HEK293 (cell line): Measurements from ENCODE around the gene AXDND1.

Experiments
- CTCF ChIA-PET: fragments of 350-600 bp; formaldehyde crosslinking; extraction: SDS; loops from one replicate; lab custom pipeline; 2021; ENCODE audit warnings: antibody characterized with exemption; lab: Yijun Ruan, JAX
- POLR2A ChIA-PET: fragments of 300-600 bp; formaldehyde crosslinking; extraction: SDS; loops from one replicate; lab custom pipeline; 2020; ENCODE audit warnings: antibody characterized with exemption, inconsistent platforms; lab: Yijun Ruan, JAX
- H3K27ac ChIP-seq: fragments of 200-500 bp; sonication (Bioruptor generic); 2 replicates; pipeline ENCODE4 v1.5.1; 2014; ENCODE audit warnings: low read depth, low read length, control low read depth, inconsistent platforms; ENCODE audit errors: extremely low read depth
- H3K36me3 ChIP-seq, 2 experiments: fragments of 200-500 bp in 1 of 2; sonication (Bioruptor generic) in 1 of 2; 1 replicate in 1 of 2; 2 replicates in 1 of 2; pipeline ENCODE4 v1.5.1; 2014 to 2017; ENCODE audit warnings: inconsistent platforms in 2 of 2, low read length in 2 of 2; ENCODE audit not compliant: control insufficient read depth in 2 of 2, insufficient read depth in 1 of 2
- H3K4me1 ChIP-seq: fragments of 200-500 bp; sonication (Bioruptor generic); 2 replicates; pipeline ENCODE4 v1.5.1; 2014; ENCODE audit warnings: mild to moderate bottlenecking, low read length, inconsistent platforms; ENCODE audit not compliant: control insufficient read depth, insufficient read depth
- H3K4me3 ChIP-seq: 2 replicates; pipeline ENCODE4 v1.5.1; 2011; ENCODE audit warnings: low read depth, mild to moderate bottlenecking, control low read depth, low read length, moderate library complexity
- H3K9me3 ChIP-seq: fragments of 200-500 bp; sonication (Bioruptor generic); 2 replicates; pipeline ENCODE4 v1.5.1; 2014; ENCODE audit warnings: low read depth, low read length, inconsistent platforms; ENCODE audit not compliant: control insufficient read depth, insufficient read depth
- EGR2 ChIP-seq: fragments of 450-650 bp; formaldehyde crosslinking; IDR thresholded peaks from 2 replicates; pipeline ENCODE4 v1.5.1; 2016; ENCODE audit warnings: low read depth, missing biosample characterization, missing genetic modification characterization
- GLIS1 ChIP-seq: fragments of 450-650 bp; formaldehyde crosslinking; IDR thresholded peaks from 2 replicates; pipeline ENCODE4 v1.5.1; 2016; ENCODE audit warnings: missing biosample characterization, missing genetic modification characterization
- OSR2 ChIP-seq: fragments of 450-650 bp; formaldehyde crosslinking; IDR thresholded peaks from 2 replicates; pipeline ENCODE4 v1.5.1; 2016; ENCODE audit warnings: missing biosample characterization, missing genetic modification characterization
- SP7 ChIP-seq: fragments of 450-650 bp; formaldehyde crosslinking; IDR thresholded peaks from 2 replicates; pipeline ENCODE4 v1.5.1; 2016; ENCODE audit warnings: missing biosample characterization, missing genetic modification characterization
- YY1 ChIP-seq: fragments of 450-650 bp; formaldehyde crosslinking; IDR thresholded peaks from 2 replicates; pipeline ENCODE4 v1.5.1; 2018; ENCODE audit warnings: missing biosample characterization, missing genetic modification characterization
- ZBTB20 ChIP-seq: fragments of 450-650 bp; formaldehyde crosslinking; IDR thresholded peaks from 2 replicates; pipeline ENCODE4 v1.5.1; 2016; ENCODE audit warnings: missing biosample characterization, missing genetic modification characterization
- ZBTB48 ChIP-seq: fragments of 450-650 bp; formaldehyde crosslinking; IDR thresholded peaks from 2 replicates; pipeline ENCODE4 v1.5.1; 2016; ENCODE audit warnings: missing biosample characterization, missing genetic modification characterization
- ZEB2 ChIP-seq: fragments of 450-650 bp; formaldehyde crosslinking; IDR thresholded peaks from 2 replicates; pipeline ENCODE4 v1.5.1; 2016; ENCODE audit warnings: missing biosample characterization, missing genetic modification characterization
- ZIC2 ChIP-seq: fragments of 450-650 bp; formaldehyde crosslinking; IDR thresholded peaks from 2 replicates; pipeline ENCODE4 v1.5.1; 2016; ENCODE audit warnings: missing biosample characterization, missing genetic modification characterization
- ZNF174 ChIP-seq: fragments of 450-650 bp; formaldehyde crosslinking; IDR thresholded peaks from 2 replicates; pipeline ENCODE4 v1.5.0; 2017; ENCODE audit warnings: missing biosample characterization, mild to moderate bottlenecking, missing genetic modification characterization
- ZNF223 ChIP-seq: fragments of 450-650 bp; formaldehyde crosslinking; IDR thresholded peaks from 2 replicates; pipeline ENCODE4 v1.5.1; 2016; ENCODE audit warnings: missing biosample characterization, missing genetic modification characterization
- ZNF335 ChIP-seq: fragments of 450-650 bp; formaldehyde crosslinking; conservative IDR thresholded peaks from 2 replicates; pipeline ENCODE4 v1.5.1; 2016; ENCODE audit warnings: missing biosample characterization, missing genetic modification characterization
- ZNF449 ChIP-seq: fragments of 450-650 bp; formaldehyde crosslinking; IDR thresholded peaks from 2 replicates; pipeline ENCODE4 v1.5.1; 2017; ENCODE audit warnings: missing biosample characterization, mild to moderate bottlenecking, missing genetic modification characterization, moderate library complexity
- ZNF529 ChIP-seq: fragments of 450-650 bp; formaldehyde crosslinking; IDR thresholded peaks from 2 replicates; pipeline ENCODE4 v1.5.1; 2017; ENCODE audit warnings: missing genetic modification characterization, missing biosample characterization; ENCODE audit not compliant: insufficient replicate concordance
- ZNF560 ChIP-seq: fragments of 450-650 bp; formaldehyde crosslinking; IDR thresholded peaks from 2 replicates; pipeline ENCODE4 v1.5.1; 2017; ENCODE audit warnings: missing biosample characterization, missing genetic modification characterization, borderline replicate concordance
- ZNF561 ChIP-seq: fragments of 450-650 bp; IDR thresholded peaks from 2 replicates; pipeline ENCODE4 v1.5.1; 2018; ENCODE audit warnings: missing biosample characterization, missing genetic modification characterization, borderline replicate concordance
- ZNF580 ChIP-seq: fragments of 450-650 bp; formaldehyde crosslinking; IDR thresholded peaks from 2 replicates; pipeline ENCODE4 v1.5.1; 2016; ENCODE audit warnings: missing biosample characterization, missing genetic modification characterization
- ZSCAN16 ChIP-seq: fragments of 450-650 bp; formaldehyde crosslinking; IDR thresholded peaks from 2 replicates; pipeline ENCODE4 v1.5.1; 2016; ENCODE audit warnings: missing biosample characterization, missing genetic modification characterization
- ZSCAN30 ChIP-seq: fragments of 450-650 bp; IDR thresholded peaks from 2 replicates; pipeline ENCODE4 v1.5.1; 2018; ENCODE audit warnings: missing biosample characterization, mild to moderate bottlenecking, missing genetic modification characterization, moderate library complexity
- ZSCAN5A ChIP-seq: fragments of 450-650 bp; formaldehyde crosslinking; IDR thresholded peaks from 2 replicates; pipeline ENCODE4 v1.5.1; 2016; ENCODE audit warnings: missing biosample characterization, missing genetic modification characterization
- TF ChIP-seq, protein P1 (sequence below): fragments of 450-650 bp; formaldehyde crosslinking; IDR thresholded peaks from 2 replicates; pipeline ENCODE4 v1.5.1; 2016; ENCODE audit warnings: missing biosample characterization, missing genetic modification characterization
- TF ChIP-seq, protein P2 (sequence below): fragments of 450-650 bp; formaldehyde crosslinking; IDR thresholded peaks from 2 replicates; pipeline ENCODE4 v1.5.1; 2016; ENCODE audit warnings: missing biosample characterization, missing genetic modification characterization
- TF ChIP-seq, protein P3 (sequence below): fragments of 450-650 bp; formaldehyde crosslinking; IDR thresholded peaks from 2 replicates; pipeline ENCODE4 v1.5.1; 2016; ENCODE audit warnings: missing biosample characterization, missing genetic modification characterization, low read depth

Gene AXDND1

GRCh38 chr1:179586107-179586823 lies 220.5 kb downstream of the AXDND1 start:
- Histone ChIP-seq H3K9me3 (no peaks in the 10 kb centered on the region), H3K27ac (peak overlapping the region; percentile 7; the same call in 1 of the 2 replicates), H3K4me3 (peak overlapping the region; percentile 31), H3K4me1 (no peaks in the 10 kb centered on the region), H3K36me3 (no peaks in the 10 kb centered on the region)
- CTCF ChIA-PET, result interaction anchor here (0.6 to 1.2 kb wide), 8 partner anchors 9 to 584 kb away, joined by 3 to 5 read pairs (median 3); no protein-coding TSS in a partner anchor
- POLR2A ChIA-PET, result no interaction called here
- peak; percentile 71; the same call in 1 of the 2 replicates for TF ChIP-seq ZEB2
- TF ChIP-seq, protein P1, sequence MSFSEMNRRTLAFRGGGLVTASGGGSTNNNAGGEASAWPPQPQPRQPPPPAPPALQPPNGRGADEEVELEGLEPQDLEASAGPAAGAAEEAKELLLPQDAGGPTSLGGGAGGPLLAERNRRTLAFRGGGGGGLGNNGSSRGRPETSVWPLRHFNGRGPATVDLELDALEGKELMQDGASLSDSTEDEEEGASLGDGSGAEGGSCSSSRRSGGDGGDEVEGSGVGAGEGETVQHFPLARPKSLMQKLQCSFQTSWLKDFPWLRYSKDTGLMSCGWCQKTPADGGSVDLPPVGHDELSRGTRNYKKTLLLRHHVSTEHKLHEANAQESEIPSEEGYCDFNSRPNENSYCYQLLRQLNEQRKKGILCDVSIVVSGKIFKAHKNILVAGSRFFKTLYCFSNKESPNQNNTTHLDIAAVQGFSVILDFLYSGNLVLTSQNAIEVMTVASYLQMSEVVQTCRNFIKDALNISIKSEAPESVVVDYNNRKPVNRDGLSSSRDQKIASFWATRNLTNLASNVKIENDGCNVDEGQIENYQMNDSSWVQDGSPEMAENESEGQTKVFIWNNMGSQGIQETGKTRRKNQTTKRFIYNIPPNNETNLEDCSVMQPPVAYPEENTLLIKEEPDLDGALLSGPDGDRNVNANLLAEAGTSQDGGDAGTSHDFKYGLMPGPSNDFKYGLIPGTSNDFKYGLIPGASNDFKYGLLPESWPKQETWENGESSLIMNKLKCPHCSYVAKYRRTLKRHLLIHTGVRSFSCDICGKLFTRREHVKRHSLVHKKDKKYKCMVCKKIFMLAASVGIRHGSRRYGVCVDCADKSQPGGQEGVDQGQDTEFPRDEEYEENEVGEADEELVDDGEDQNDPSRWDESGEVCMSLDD (tag by site-specific recombination), result peak; percentile 61
- no peak for TF ChIP-seq ZSCAN16 (tag by site-specific recombination)
- peak; percentile 52 for TF ChIP-seq ZNF449
- TF ChIP-seq, protein P2, sequence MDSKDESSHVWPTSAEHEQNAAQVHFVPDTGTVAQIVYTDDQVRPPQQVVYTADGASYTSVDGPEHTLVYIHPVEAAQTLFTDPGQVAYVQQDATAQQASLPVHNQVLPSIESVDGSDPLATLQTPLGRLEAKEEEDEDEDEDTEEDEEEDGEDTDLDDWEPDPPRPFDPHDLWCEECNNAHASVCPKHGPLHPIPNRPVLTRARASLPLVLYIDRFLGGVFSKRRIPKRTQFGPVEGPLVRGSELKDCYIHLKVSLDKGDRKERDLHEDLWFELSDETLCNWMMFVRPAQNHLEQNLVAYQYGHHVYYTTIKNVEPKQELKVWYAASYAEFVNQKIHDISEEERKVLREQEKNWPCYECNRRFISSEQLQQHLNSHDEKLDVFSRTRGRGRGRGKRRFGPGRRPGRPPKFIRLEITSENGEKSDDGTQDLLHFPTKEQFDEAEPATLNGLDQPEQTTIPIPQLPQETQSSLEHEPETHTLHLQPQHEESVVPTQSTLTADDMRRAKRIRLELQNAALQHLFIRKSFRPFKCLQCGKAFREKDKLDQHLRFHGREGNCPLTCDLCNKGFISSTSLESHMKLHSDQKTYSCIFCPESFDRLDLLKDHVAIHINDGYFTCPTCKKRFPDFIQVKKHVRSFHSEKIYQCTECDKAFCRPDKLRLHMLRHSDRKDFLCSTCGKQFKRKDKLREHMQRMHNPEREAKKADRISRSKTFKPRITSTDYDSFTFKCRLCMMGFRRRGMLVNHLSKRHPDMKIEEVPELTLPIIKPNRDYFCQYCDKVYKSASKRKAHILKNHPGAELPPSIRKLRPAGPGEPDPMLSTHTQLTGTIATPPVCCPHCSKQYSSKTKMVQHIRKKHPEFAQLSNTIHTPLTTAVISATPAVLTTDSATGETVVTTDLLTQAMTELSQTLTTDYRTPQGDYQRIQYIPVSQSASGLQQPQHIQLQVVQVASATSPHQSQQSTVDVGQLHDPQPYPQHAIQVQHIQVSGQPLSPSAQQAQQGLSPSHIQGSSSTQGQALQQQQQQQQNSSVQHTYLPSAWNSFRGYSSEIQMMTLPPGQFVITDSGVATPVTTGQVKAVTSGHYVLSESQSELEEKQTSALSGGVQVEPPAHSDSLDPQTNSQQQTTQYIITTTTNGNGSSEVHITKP, result 0 out of 2 replicates have a peak, but pooled peaks have one; percentile 8
- TF ChIP-seq ZNF174 (tag by site-specific recombination), result no peak
- TF ChIP-seq ZIC2, result peak; percentile 83
- TF ChIP-seq ZNF335 (tag by site-specific recombination), result peak; percentile 45
- TF ChIP-seq ZNF223, result peak; percentile 69
- TF ChIP-seq ZBTB20 (tag by site-specific recombination), result peak; percentile 98
- 0 out of 2 replicates have a peak, but pooled peaks have one; percentile 18 for TF ChIP-seq ZBTB48 (tag by site-specific recombination)
- peak; percentile 76 for TF ChIP-seq GLIS1 (tag by site-specific recombination)
- TF ChIP-seq ZSCAN5A (tag by site-specific recombination), result 0 out of 2 replicates have a peak, but pooled peaks have one; percentile 25
- peak; percentile 38; the same call in 1 of the 2 replicates for TF ChIP-seq OSR2 (tag by site-specific recombination)
- no peak for TF ChIP-seq ZNF529 (tag by site-specific recombination)
- 0 out of 2 replicates have a peak, but pooled peaks have one; percentile 34 for TF ChIP-seq SP7
- peak; percentile 54 for TF ChIP-seq YY1 (tag by site-specific recombination)
- TF ChIP-seq EGR2 (tag by site-specific recombination), result peak; percentile 88
- peak; percentile 47; the same call in 1 of the 2 replicates for TF ChIP-seq ZNF561 (tag by site-specific recombination)
- peak; percentile 64; the same call in 1 of the 2 replicates for TF ChIP-seq ZNF580 (tag by site-specific recombination)
- TF ChIP-seq ZNF560, result no peak
- TF ChIP-seq, protein P3, sequence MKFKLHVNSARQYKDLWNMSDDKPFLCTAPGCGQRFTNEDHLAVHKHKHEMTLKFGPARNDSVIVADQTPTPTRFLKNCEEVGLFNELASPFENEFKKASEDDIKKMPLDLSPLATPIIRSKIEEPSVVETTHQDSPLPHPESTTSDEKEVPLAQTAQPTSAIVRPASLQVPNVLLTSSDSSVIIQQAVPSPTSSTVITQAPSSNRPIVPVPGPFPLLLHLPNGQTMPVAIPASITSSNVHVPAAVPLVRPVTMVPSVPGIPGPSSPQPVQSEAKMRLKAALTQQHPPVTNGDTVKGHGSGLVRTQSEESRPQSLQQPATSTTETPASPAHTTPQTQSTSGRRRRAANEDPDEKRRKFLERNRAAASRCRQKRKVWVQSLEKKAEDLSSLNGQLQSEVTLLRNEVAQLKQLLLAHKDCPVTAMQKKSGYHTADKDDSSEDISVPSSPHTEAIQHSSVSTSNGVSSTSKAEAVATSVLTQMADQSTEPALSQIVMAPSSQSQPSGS, result peak; percentile 44; the same call in 1 of the 2 replicates
- TF ChIP-seq ZSCAN30 (tag by site-specific recombination), result peak; percentile 91
